IMR-90 (cell line): ENCODE data around the gene RCL1. TPM values are rescaled to one million over a fixed set of nuclear protein-coding genes. Genes with fewer than 3 reads are reported as not detected.

Source experiments
- ATAC-seq: fragments of 200-7000 bp; cut with Tn5 transposase; 2 replicates; pipeline ENCODE4 v1.9.1; 2020; ENCODE audit warnings: low read depth, mild to moderate bottlenecking, moderate library complexity
- BruUV-seq: library from RNA; stranded (reverse); fragments of 400-500 nt; replicated peaks from 2 replicates; lab custom pipeline; 2021; lab: Mats Ljungman, UMichigan
- CTCF ChIA-PET: fragments of 300-600 bp; formaldehyde crosslinking; extraction: SDS; loops from one replicate; lab custom pipeline; 2021; ENCODE audit warnings: antibody characterized with exemption; lab: Yijun Ruan, JAX
- POLR2A ChIA-PET: fragments of 300-600 bp; sonication (Branson Sonifier 250); formaldehyde crosslinking; loops from one replicate; lab custom pipeline; 2022; ENCODE audit warnings: antibody characterized with exemption; ENCODE audit not compliant: unreplicated experiment; lab: Charles Lee
- DNase-seq: peaks from one replicate; pipeline ENCODE4 v3.0.0; 2013
- H2AFZ ChIP-seq: replicated peaks from 2 replicates; pipeline ENCODE3; 2013; ENCODE audit warnings: low read length, mild to moderate bottlenecking; ENCODE audit not compliant: poor library complexity
- H2AK5ac ChIP-seq: 2 replicates; pipeline ENCODE4 v1.6.1; 2013; ENCODE audit warnings: low read depth, low read length, inconsistent platforms
- H2AK9ac ChIP-seq: replicated peaks from 2 replicates; pipeline ENCODE3; 2013; ENCODE audit warnings: mild to moderate bottlenecking, low read depth, low read length, moderate library complexity; ENCODE audit not compliant: poor library complexity
- H2BK120ac ChIP-seq: 2 replicates; pipeline ENCODE4 v1.6.1; 2013; ENCODE audit warnings: low read depth, low read length, inconsistent platforms
- H2BK15ac ChIP-seq: 3 replicates; pipeline ENCODE4 v1.6.1; 2013; ENCODE audit warnings: low read depth, low read length, inconsistent platforms
- H2BK20ac ChIP-seq: 2 replicates; pipeline ENCODE4 v1.6.1; 2013; ENCODE audit warnings: low read depth, mild to moderate bottlenecking, inconsistent platforms, low read length, moderate library complexity
- H2BK5ac ChIP-seq: 2 replicates; pipeline ENCODE4 v1.6.1; 2013; ENCODE audit warnings: mild to moderate bottlenecking, low read depth, low read length, inconsistent platforms; ENCODE audit not compliant: poor library complexity, severe bottlenecking
- H3K14ac ChIP-seq: replicated peaks from 2 replicates; pipeline ENCODE4 v1.6.1; 2013; ENCODE audit warnings: low read depth, low read length, inconsistent platforms
- H3K18ac ChIP-seq: 2 replicates; pipeline ENCODE4 v1.6.1; 2013; ENCODE audit warnings: low read depth, low read length, control low read depth
- H3K23ac ChIP-seq: 2 replicates; pipeline ENCODE4 v1.6.1; 2013; ENCODE audit warnings: low read depth, low read length, inconsistent platforms
- H3K27ac ChIP-seq: 2 replicates; pipeline ENCODE4 v1.5.1; 2013; ENCODE audit warnings: mild to moderate bottlenecking, control low read depth, low read length; ENCODE audit not compliant: insufficient read depth
- H3K27me3 ChIP-seq: 2 replicates; pipeline ENCODE4 v1.6.1; 2013; ENCODE audit warnings: low read length; ENCODE audit not compliant: control insufficient read depth, insufficient read depth
- H3K36me3 ChIP-seq: 2 replicates; pipeline ENCODE4 v1.6.1; 2013; ENCODE audit warnings: low read length, mixed read lengths; ENCODE audit not compliant: control insufficient read depth, insufficient read depth
- H3K4ac ChIP-seq: 2 replicates; pipeline ENCODE4 v1.6.1; 2013; ENCODE audit warnings: low read depth, low read length, inconsistent platforms
- H3K4me1 ChIP-seq: 2 replicates; pipeline ENCODE4 v1.6.1; 2013; ENCODE audit warnings: low read length, mixed read lengths; ENCODE audit not compliant: control insufficient read depth, insufficient read depth
- H3K4me2 ChIP-seq: 2 replicates; pipeline ENCODE4 v1.6.1; 2013; ENCODE audit warnings: low read depth, mild to moderate bottlenecking, control low read depth, low read length, moderate library complexity
- H3K4me3 ChIP-seq: 2 replicates; pipeline ENCODE4 v1.5.1; 2013; ENCODE audit warnings: low read depth, mild to moderate bottlenecking, control low read depth, low read length, moderate library complexity; ENCODE audit not compliant: insufficient read depth
- H3K56ac ChIP-seq: 2 replicates; pipeline ENCODE4 v1.6.1; 2013; ENCODE audit warnings: low read length, inconsistent platforms; ENCODE audit not compliant: insufficient read depth; ENCODE audit errors: extremely low read depth
- H3K79me1 ChIP-seq, 2 experiments: 2 replicates each; pipeline ENCODE4 v1.6.1; 2013; ENCODE audit warnings: low read length in 2 of 2, inconsistent platforms in 1 of 2, low read depth in 1 of 2
- H3K9ac ChIP-seq: 2 replicates; pipeline ENCODE4 v1.6.1; 2013; ENCODE audit warnings: low read depth, low read length, control low read depth
- H3K9me1 ChIP-seq: 2 replicates; pipeline ENCODE4 v1.6.1; 2013; ENCODE audit warnings: low read length, inconsistent platforms; ENCODE audit not compliant: insufficient read depth
- H3K9me3 ChIP-seq: 2 replicates; pipeline ENCODE4 v1.6.1; 2013; ENCODE audit warnings: low read length; ENCODE audit not compliant: control insufficient read depth, insufficient read depth
- H4K20me1 ChIP-seq: 2 replicates; pipeline ENCODE4 v1.6.1; 2013; ENCODE audit warnings: low read length, inconsistent platforms; ENCODE audit not compliant: insufficient read depth
- H4K5ac ChIP-seq: 2 replicates; pipeline ENCODE4 v1.6.1; 2013; ENCODE audit warnings: mild to moderate bottlenecking, low read depth, low read length, control low read depth
- H4K8ac ChIP-seq, 2 experiments: 2 replicates each; pipeline ENCODE4 v1.6.1; 2013; ENCODE audit warnings: low read depth in 2 of 2, low read length in 2 of 2, control low read depth in 1 of 2, inconsistent platforms in 1 of 2
- H4K91ac ChIP-seq: 2 replicates; pipeline ENCODE4 v1.6.1; 2013; ENCODE audit warnings: low read depth, low read length, inconsistent platforms; ENCODE audit not compliant: insufficient read depth
- FOS ChIP-seq: fragments of 150-350 bp; IDR thresholded peaks from 2 replicates; pipeline ENCODE4 v1.6.1; 2016; ENCODE audit warnings: low read depth, low read length
- POLR2A ChIP-seq: IDR thresholded peaks from 2 replicates; pipeline ENCODE4 v1.6.1; 2012; ENCODE audit warnings: mild to moderate bottlenecking, low read depth, low read length
- RAD21 ChIP-seq: IDR thresholded peaks from 2 replicates; pipeline ENCODE4 v1.6.1; 2012; ENCODE audit warnings: low read length, improper control_type of control experiment
- RCOR1 ChIP-seq: IDR thresholded peaks from 2 replicates; pipeline ENCODE4 v1.6.1; 2012; ENCODE audit warnings: mild to moderate bottlenecking, low read length, improper control_type of control experiment; ENCODE audit not compliant: insufficient replicate concordance
- WGBS, 2 experiments: methylation state at CpG; one replicate each; pipeline versions ENCODE4 v1.1.5 to v1.1.7; 2013; ENCODE audit warnings: missing lambda C conversion rate in 2 of 2; ENCODE audit not compliant: insufficient read length in 1 of 2; ENCODE audit errors: extremely low coverage in 2 of 2; 5-methylcytosine and 5-hydroxymethylcytosine counted together
- dilution Hi-C: fragments of 300-500 bp; cut with HindIII; formaldehyde crosslinking; loops from one replicate; pipeline ENCODE4 v1.14.3; 2018; ENCODE audit warnings: low sequenced_read_pairs; ENCODE audit not compliant: unreplicated experiment
- in situ Hi-C: fragments of 300-500 bp; cut with MboI; formaldehyde crosslinking; loops from 3 replicates; pipeline ENCODE4 v1.14.3; 2019; ENCODE audit warnings: low sequenced_read_pairs, inconsistent platforms, mixed read lengths
- intact Hi-C: fragments of 100-400 bp; cut with micrococcal nuclease; formaldehyde crosslinking; loops from 2 replicates; pipeline ENCODE4 v1.10.0; 2022
- polyA plus RNA-seq, 3 experiments: library from polyadenylated mRNA; depleted of rRNA; stranded (reverse); fragments of >200 nt; gene quantifications; 2 replicates each; pipeline ENCODE4 v1.2.3, GENCODE V29; 2012; ENCODE audit warnings: low replicate concordance in 1 of 3
- total RNA-seq: library from RNA; depleted of rRNA; stranded (reverse); fragments of >200 nt; gene quantifications from 2 replicates; pipeline ENCODE4 v1.2.3, GENCODE V29; 2012
- TF ChIP-seq, protein P1 (sequence below): fragments of 150-350 bp; IDR thresholded peaks from 2 replicates; pipeline ENCODE4 v1.6.1; 2016; ENCODE audit warnings: low read depth, mild to moderate bottlenecking, low read length, moderate library complexity, borderline replicate concordance

Gene RCL1
- total and polyA plus RNA-seq, 2 of the 4 experiments (the other 2 are of a cell fraction) = 12.3 to 13.8 TPM

DNA sequence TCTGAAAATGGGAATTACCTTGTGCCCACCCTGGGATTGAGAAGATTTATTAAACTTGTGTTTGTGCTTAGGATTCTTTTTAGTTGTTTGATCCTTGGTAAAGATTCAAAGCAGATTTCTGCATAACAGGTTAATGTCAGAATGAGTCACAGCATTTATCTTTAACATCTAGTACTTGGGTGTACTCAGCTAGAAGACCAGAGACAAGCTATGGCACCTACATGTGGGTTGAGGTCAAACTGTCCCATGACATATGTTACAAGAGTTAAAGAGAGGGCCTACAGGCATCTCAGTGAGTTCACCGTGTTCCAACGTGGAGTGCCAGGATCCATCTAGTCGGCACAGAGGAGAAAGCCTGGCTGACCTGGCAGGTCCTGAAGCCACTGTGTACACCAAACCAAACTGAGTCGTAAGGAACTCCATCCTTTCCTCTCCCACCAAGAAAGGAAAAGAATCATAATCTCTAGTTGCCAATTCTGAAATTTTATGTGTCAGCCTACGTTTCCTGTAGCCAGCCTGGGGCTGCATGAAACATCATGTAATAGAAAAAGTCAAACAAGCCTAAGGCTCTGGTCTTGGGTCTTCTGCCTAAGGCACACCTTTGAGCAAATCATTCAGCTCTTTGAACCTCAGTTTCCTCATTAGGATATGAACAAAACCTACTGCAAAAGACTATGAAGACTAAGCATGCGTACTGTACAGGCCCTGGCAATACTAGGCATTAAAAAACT, 73.7 kb downstream of the RCL1 start:
- Histone ChIP-seq H3K27me3 (no peaks in the 10 kb centered on the region), H2BK15ac (no peak overlapping the region), H3K23ac (no peak overlapping the region; the same call in 1 of the 2 replicates), H2BK120ac (no peak overlapping the region), H2AK5ac (no peak overlapping the region), H3K14ac (no peak overlapping the region), H2AK9ac (no peak overlapping the region), H4K20me1 (no peaks in the 10 kb centered on the region), H3K56ac (no peak overlapping the region), H2BK5ac (no peak overlapping the region), H4K8ac (no peak overlapping the region), H4K5ac (no peak overlapping the region), H4K91ac (no peak overlapping the region), H3K4ac (no peak overlapping the region), H3K9me1 (peaks cover 7% of the 10 kb centered on the region; the same call in 1 of the 2 replicates), H3K79me1 (peaks cover 0 to 3% of the 10 kb centered on the region in 2 experiments; a peak in 1 of 4 replicates), H3K9ac (no peak overlapping the region), H2AFZ (no peak overlapping the region), H3K4me1 (no peaks in the 10 kb centered on the region; the same call in 1 of the 2 replicates), H3K4me3 (no peak overlapping the region), H3K27ac (no peak overlapping the region), H2BK20ac (no peak overlapping the region), H3K9me3 (no peaks in the 10 kb centered on the region), H3K4me2 (no peak overlapping the region), H3K18ac (no peak overlapping the region), H3K36me3 (no peaks in the 10 kb centered on the region)
- WGBS, 2 experiments = no CpG with 5 or more reads among the region's 6 CpGs
- POLR2A ChIA-PET = interaction anchor here (0.6 kb wide), 1 partner anchor 150 kb away, joined by 8 read pairs; no protein-coding TSS in a partner anchor
- TF ChIP-seq, protein P1, sequence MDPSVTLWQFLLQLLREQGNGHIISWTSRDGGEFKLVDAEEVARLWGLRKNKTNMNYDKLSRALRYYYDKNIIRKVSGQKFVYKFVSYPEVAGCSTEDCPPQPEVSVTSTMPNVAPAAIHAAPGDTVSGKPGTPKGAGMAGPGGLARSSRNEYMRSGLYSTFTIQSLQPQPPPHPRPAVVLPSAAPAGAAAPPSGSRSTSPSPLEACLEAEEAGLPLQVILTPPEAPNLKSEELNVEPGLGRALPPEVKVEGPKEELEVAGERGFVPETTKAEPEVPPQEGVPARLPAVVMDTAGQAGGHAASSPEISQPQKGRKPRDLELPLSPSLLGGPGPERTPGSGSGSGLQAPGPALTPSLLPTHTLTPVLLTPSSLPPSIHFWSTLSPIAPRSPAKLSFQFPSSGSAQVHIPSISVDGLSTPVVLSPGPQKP = no peak
- TF ChIP-seq FOS (no peak), RCOR1 (no peak), RAD21 (no peak), POLR2A (no peak)
- CTCF ChIA-PET = no interaction called here
- peak; percentile 3 for DNase-seq
- BruUV-seq = no TSS peak
- ATAC-seq = no peak
- intact Hi-C loops = no loop called here
- in situ Hi-C loops = no loop called here
- dilution Hi-C loops = no loop called here
